HG03432 (cell line): ENCODE results near the gene DCT.
A peak's percentile ranks its signal among the peaks of the same experiment; 100 is the strongest.

Experiments used
- ATAC-seq: cut with Tn5 transposase; IDR thresholded peaks from one replicate; pipeline ENCODE4 v1.9.1; 2021; ENCODE audit warnings: mild to moderate bottlenecking, moderate library complexity; ENCODE audit not compliant: unreplicated experiment

Gene DCT

DNA sequence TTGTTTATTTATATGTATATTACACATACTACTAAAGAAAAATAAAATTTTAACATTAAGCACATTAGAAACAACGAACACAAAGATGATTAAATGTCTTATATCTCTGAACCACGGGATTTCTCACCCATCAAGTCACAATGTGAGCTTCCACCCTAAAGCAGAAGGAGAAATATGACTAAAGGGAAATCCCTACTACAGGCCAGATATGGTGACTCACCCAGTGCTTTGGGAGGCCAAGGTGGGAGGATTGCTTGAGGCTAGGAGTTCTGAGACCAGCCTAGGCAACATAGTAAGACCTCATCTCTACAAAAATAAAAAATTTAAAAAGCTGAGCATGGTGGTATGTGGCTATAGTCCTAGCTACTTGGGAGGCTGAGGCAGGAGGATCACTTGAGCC, 24.6 kb downstream of the DCT start:
- ATAC-seq: peak; percentile 44

DNA sequence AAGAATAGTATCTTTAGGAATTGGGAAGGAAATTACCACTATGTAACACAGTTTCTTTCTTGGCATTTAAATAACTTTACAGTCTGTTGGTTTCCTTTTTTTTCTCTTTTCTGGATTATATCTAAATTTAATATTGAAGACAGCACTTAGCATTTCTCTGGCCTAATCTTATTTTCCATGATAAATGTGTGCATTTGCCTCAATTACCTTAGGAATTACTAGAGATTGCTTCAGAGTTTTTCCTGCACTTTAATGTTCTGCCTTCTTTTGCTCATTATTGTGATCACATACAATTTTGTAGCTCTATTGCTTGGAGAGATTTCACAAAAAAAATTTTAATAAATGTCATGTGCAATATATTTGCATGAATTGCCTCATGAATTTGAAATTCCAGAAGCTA, 25.1 kb downstream of the DCT start:
- ATAC-seq: no peak

- no peak for ATAC-seq
Observed at GRCh38 chr13:94444826-94445225, 34.7 kb downstream of the DCT start.

DNA sequence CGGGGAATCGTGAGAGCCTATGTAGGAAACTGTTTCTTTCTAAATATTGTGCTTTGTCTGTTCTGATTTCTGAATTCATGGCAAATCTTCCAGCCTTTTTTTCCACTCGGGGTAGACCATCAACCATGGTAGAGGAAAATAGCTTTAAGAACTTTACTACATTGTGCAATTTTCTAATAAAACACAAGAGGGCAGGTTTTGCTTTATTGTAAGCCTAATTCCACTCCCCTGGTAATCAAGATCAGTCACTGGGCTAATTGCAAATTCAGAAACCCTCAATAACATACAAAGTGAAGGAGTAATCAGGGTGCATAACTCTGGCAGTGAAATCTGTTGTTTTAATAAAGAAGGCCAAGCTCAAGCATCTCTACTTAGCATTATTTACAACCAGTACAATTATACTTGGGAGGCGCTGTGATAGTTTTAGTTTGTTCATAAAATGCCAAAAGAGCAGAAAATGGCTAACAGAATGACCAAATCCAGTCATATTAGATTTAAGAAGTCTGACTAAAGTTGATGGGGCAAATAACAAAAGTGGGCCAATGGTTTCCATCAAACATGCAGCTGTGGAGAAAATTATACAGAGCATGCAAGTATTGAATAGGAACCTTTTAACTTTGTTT, 43.8 kb downstream of the DCT start:
- peak; percentile 66 for ATAC-seq

GRCh38 chr13:94433055-94433961, 46.2 kb downstream of the DCT start:
- peak; percentile 86 for ATAC-seq

GRCh38 chr13:94431987-94432386, 47.5 kb downstream of the DCT start:
- ATAC-seq: no peak

DNA sequence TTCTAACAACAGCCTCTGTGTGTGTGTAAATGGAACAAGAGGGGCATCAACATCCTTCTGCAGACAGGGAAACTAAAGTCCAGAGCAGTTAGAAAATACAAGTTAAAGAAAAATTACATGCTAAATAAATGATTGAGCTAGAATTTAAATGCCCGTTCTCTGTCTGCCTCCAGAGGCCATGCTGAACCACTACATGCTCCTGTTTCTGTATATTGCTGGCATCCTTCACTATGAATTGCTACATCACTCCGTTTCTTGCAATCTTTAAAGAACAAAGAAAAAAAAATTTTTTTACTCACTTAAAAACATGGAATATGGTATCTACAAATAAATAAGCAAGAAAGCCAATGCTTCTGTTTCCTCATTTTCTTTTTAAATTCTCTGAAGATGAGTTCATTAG, 47.9 kb downstream of the DCT start:
- no peak for ATAC-seq

- no peak for ATAC-seq
Observed at GRCh38 chr13:94427313-94427953, 52.0 kb downstream of the DCT start.

GRCh38 chr13:94419925-94420305, 59.6 kb downstream of the DCT start:
- ATAC-seq: peak; percentile 8

- peak; percentile 71 for ATAC-seq
Observed at GRCh38 chr13:94419304-94419924, 60.1 kb downstream of the DCT start.

DNA sequence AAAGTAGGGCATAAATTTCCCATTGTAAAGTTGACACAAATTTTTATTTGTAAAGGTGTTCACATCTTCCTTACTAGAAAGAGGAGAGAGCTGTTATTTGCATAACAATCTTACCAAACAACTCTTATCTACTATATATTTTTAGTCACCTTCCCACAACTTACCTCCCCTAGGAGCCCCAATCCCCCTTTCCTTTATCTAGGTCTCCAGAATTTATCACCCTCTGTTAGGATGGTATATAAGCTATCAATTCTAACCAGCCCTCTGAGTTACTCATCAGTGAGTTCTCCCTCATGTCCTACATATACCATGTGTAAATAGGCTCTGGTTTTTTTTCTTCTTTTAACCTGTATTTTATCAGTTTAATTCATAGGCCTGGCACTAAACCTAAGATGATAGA, 62.2 kb downstream of the DCT start:
- ATAC-seq: no peak

GRCh38 chr13:94416454-94417080, 62.9 kb downstream of the DCT start:
- ATAC-seq: peak; percentile 40

DNA sequence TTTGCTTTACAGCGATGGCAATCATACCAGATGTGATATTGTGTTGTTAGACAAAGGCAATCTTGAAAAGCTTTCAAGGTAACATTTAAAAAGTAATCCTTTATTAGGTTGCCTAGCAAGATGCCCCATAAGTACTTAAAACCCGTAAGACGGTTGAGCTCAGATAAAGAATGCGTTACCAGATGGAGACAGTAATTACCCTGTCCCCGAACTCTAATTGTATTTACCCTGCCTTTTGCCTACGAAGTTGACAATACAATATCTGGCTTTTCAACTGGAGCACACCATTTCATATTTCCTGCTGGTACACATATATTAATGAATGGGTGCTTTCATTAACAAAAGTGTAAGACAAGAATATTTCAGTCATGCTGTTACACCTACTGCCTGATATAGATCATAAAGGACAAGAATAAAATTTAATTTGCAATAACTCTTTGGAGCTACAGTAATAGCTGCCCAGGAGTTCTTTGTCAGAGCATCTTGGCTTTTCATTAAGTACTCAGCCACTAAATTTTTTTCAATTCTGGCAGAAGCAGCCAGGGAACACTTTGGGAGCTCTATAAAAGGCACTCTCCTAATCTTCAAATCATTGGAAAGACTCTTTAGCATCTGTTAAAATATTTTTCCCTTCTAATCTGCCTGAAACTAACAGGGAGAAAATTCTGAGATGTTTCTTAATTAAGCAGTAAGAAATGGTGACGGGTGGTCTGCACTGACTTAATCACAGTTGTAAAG, 63.8 kb downstream of the DCT start:
- ATAC-seq: no peak

- ATAC-seq: no peak
Observed at GRCh38 chr13:94414708-94415107, 64.8 kb downstream of the DCT start.

- no peak for ATAC-seq
Observed at GRCh38 chr13:94414141-94414540, 65.3 kb downstream of the DCT start.

DNA sequence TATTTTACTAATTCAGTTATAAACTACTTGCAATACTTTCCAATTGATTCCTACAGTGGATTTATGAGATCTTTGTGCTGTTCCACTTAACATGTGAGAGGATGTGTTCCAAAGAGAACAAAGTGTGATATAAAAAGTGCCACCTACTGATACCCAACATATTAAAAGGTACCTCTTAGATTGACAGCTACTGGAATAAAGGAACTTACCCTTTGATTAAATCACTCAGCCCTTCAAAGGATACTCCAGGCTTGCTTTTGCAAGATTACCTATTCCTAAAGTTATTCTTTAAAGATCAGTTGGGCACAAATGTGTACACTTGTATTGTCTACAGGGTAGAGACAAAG, 65.9 kb downstream of the DCT start:
- ATAC-seq: no peak

DNA sequence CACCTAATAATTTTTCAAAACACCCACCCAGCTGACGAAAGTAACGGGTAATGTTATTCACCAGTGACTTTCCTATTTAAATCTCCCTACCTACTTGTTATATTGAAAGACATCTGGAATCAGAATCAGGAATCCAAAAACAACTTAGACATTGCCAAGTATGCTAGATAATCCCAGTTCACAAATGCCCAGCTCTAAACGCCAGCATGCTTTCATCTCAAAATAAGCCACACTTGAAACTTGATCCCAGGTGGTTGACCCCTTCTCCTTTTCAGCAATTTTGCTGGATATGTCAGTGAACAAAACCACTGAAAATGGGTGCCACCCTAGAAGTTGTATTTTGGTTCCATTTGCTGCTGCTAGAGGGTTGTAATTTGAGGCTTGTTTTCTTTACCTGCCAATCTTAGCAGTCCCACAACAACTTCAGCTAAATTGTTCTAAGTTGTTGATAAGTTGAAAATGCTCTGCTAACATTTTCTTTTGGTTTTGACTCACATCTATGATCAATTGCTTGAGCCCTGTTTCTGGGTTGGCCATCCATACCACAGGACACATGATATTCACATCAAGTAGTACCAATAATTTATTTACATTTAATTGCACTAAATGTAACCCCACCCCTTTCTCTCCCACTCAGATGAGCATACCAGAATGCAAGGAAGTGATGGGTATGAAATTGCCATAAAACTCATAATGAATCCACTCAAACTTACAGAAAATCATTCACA, 66.4 kb downstream of the DCT start:
- ATAC-seq: no peak

DNA sequence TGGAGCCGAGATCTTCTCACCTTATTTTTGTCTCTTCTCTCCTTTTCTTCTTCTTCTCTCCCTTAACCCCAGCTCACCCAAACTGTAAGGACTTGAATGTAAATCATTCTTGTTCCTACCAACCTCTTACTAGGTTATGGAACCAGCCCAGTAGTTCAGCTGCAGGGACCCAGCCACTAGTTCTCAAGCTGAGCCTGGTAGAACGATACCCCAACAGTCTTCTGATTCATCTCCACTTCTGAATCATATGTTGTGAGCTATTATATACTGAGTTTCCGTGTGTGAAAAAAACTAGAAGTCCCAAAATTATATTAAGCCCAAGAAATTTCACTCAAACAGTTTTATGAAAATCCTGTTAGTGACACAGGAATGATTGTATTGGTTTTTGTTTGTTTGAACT, 67.7 kb downstream of the DCT start:
- ATAC-seq: no peak

- no peak for ATAC-seq
Observed at GRCh38 chr13:94408314-94409036, 71.0 kb downstream of the DCT start.
